Measurements from ENCODE around the gene AMDHD2. TPM values are rescaled to one million over a fixed set of nuclear protein-coding genes. Genes with fewer than 3 reads are reported as not detected.
A peak's percentile ranks its signal among the peaks of the same experiment; 100 is the strongest.

Gene AMDHD2
- total RNA-seq, 1 donor from 2014 or later, result 9.3 TPM

GRCh38 chr16:2511996-2512734 is 8.0 kb upstream of the AMDHD2 start:
- Histone ChIP-seq H3K9me3 (replicated peaks) (no peaks in the 10 kb centered on the region), H3K27me3 (ENCODE audit: low read depth) (no peaks in the 10 kb centered on the region), H3K27ac (replicated peaks) (peak overlapping the region; percentile 92), H3K4me3 (no peak overlapping the region), H3K4me1 (peaks cover 49% of the 10 kb centered on the region), H3K36me3 (no peaks in the 10 kb centered on the region)
- intact Hi-C loops (cut with micrococcal nuclease), result no loop called here
- DNase-seq, result no peak
- TF ChIP-seq CTCF (IDR thresholded peaks at IDR 0.05; ENCODE audit: borderline replicate concordance), result no peak

GRCh38 chr16:2512735-2513404 is 7.3 kb upstream of the AMDHD2 start:
- Histone ChIP-seq H3K4me3 (peak overlapping the region; percentile 97), H3K27me3 (ENCODE audit: low read depth) (no peaks in the 10 kb centered on the region), H3K9me3 (replicated peaks) (no peaks in the 10 kb centered on the region), H3K36me3 (no peaks in the 10 kb centered on the region), H3K4me1 (peaks cover 56% of the 10 kb centered on the region), H3K27ac (replicated peaks) (peak overlapping the region; percentile 92)
- no peak for TF ChIP-seq CTCF (IDR thresholded peaks at IDR 0.05; ENCODE audit: borderline replicate concordance)
- no peak for DNase-seq
- intact Hi-C loops (cut with micrococcal nuclease), result no loop called here

GRCh38 chr16:2513405-2514332 is 6.5 kb upstream of the AMDHD2 start, which contains the start of gene ATP6V0C:
Gene ATP6V0C, plus strand, starts transcription at chr16:2513952. Its CDS starts 152 bp downstream, at chr16:2514104.
- TF ChIP-seq CTCF (IDR thresholded peaks at IDR 0.05; ENCODE audit: borderline replicate concordance), result no peak
- Histone ChIP-seq H3K9me3 (replicated peaks) (no peaks in the 10 kb centered on the region), H3K4me1 (peaks cover 64% of the 10 kb centered on the region), H3K27me3 (ENCODE audit: low read depth) (no peaks in the 10 kb centered on the region), H3K36me3 (no peaks in the 10 kb centered on the region), H3K27ac (replicated peaks) (peak within 1 kb of the TSS; percentile 92), H3K4me3 (peak within 1 kb of the TSS; percentile 97)
- intact Hi-C loops (cut with micrococcal nuclease), result no loop called here
- peak; percentile 93 for DNase-seq

GRCh38 chr16:2514333-2515179 is 5.6 kb upstream of the AMDHD2 start:
- Histone ChIP-seq H3K4me1 (peaks cover 73% of the 10 kb centered on the region), H3K4me3 (peak overlapping the region; percentile 97), H3K27ac (replicated peaks) (peak overlapping the region; percentile 92), H3K36me3 (no peaks in the 10 kb centered on the region), H3K27me3 (ENCODE audit: low read depth) (no peaks in the 10 kb centered on the region), H3K9me3 (replicated peaks) (no peaks in the 10 kb centered on the region)
- intact Hi-C loops (cut with micrococcal nuclease), result no loop called here
- no peak for TF ChIP-seq CTCF (IDR thresholded peaks at IDR 0.05; ENCODE audit: borderline replicate concordance)
- no peak for DNase-seq

All from left ventricle myocardium inferior (tissue), 1 donor.